ENCODE results near the gene HCFC1R1.

Gene HCFC1R1

GRCh38 chr16:3051494-3051893 is 27.8 kb upstream of the HCFC1R1 start:
- no peak for TF ChIP-seq JUND (IDR thresholded peaks at IDR 0.05; ENCODE audit: low read depth)
- DNase-seq (ENCODE audit: low read depth in 1 of 2, low spot score in 1 of 2) = no peak
- in situ Hi-C loops (cut with HindIII; ENCODE audit: low pct_unique_long_range_greater_than_20kb, low sequenced_read_pairs) = no loop called here

GRCh38 chr16:3051009-3051408 is 27.3 kb upstream of the HCFC1R1 start:
- no peak for TF ChIP-seq JUND (IDR thresholded peaks at IDR 0.05; ENCODE audit: low read depth)
- no peak for DNase-seq (ENCODE audit: low read depth in 1 of 2, low spot score in 1 of 2)
- in situ Hi-C loops (cut with HindIII; ENCODE audit: low pct_unique_long_range_greater_than_20kb, low sequenced_read_pairs) = no loop called here

- no peak for TF ChIP-seq JUND (IDR thresholded peaks at IDR 0.05; ENCODE audit: low read depth)
- in situ Hi-C loops (cut with HindIII; ENCODE audit: low pct_unique_long_range_greater_than_20kb, low sequenced_read_pairs) = no loop called here
- DNase-seq (ENCODE audit: low read depth in 1 of 2, low spot score in 1 of 2) = no peak
Measured at GRCh38 chr16:3050487-3050886, 26.7 kb upstream of the HCFC1R1 start.

GRCh38 chr16:3049921-3050481 is 26.3 kb upstream of the HCFC1R1 start:
- in situ Hi-C loops (cut with HindIII; ENCODE audit: low pct_unique_long_range_greater_than_20kb, low sequenced_read_pairs) = no loop called here
- TF ChIP-seq JUND (IDR thresholded peaks at IDR 0.05; ENCODE audit: low read depth) = no peak
- no peak for DNase-seq (ENCODE audit: low read depth in 1 of 2, low spot score in 1 of 2)

- no peak for DNase-seq (ENCODE audit: low read depth in 1 of 2, low spot score in 1 of 2)
- in situ Hi-C loops (cut with HindIII; ENCODE audit: low pct_unique_long_range_greater_than_20kb, low sequenced_read_pairs) = no loop called here
- no peak for TF ChIP-seq JUND (IDR thresholded peaks at IDR 0.05; ENCODE audit: low read depth)
Measured at GRCh38 chr16:3047387-3047720, 23.6 kb upstream of the HCFC1R1 start.

GRCh38 chr16:3046641-3047386 is 23.1 kb upstream of the HCFC1R1 start:
- DNase-seq (ENCODE audit: low read depth in 1 of 2, low spot score in 1 of 2) = no peak
- in situ Hi-C loops (cut with HindIII; ENCODE audit: low pct_unique_long_range_greater_than_20kb, low sequenced_read_pairs) = no loop called here
- no peak for TF ChIP-seq JUND (IDR thresholded peaks at IDR 0.05; ENCODE audit: low read depth)

GRCh38 chr16:3045758-3046640 is 22.3 kb upstream of the HCFC1R1 start, which contains the start of gene MMP25:
TSS of gene MMP25 (plus strand) at chr16:3046561. CDS start at chr16:3046918, 357 bp downstream.
- peak in 1 of 2 experiments; percentile 72 for DNase-seq (ENCODE audit: low read depth in 1 of 2, low spot score in 1 of 2)
- in situ Hi-C loops (cut with HindIII; ENCODE audit: low pct_unique_long_range_greater_than_20kb, low sequenced_read_pairs) = no loop called here
- no peak for TF ChIP-seq JUND (IDR thresholded peaks at IDR 0.05; ENCODE audit: low read depth)

- no peak for DNase-seq (ENCODE audit: low read depth in 1 of 2, low spot score in 1 of 2)
- no peak for TF ChIP-seq JUND (IDR thresholded peaks at IDR 0.05; ENCODE audit: low read depth)
- in situ Hi-C loops (cut with HindIII; ENCODE audit: low pct_unique_long_range_greater_than_20kb, low sequenced_read_pairs) = no loop called here
Measured at GRCh38 chr16:3044708-3045107, 21.0 kb upstream of the HCFC1R1 start.

- no peak for DNase-seq (ENCODE audit: low read depth in 1 of 2, low spot score in 1 of 2)
- in situ Hi-C loops (cut with HindIII; ENCODE audit: low pct_unique_long_range_greater_than_20kb, low sequenced_read_pairs) = no loop called here
- TF ChIP-seq JUND (IDR thresholded peaks at IDR 0.05; ENCODE audit: low read depth) = no peak
Measured at GRCh38 chr16:3042376-3042775, 18.6 kb upstream of the HCFC1R1 start.

GRCh38 chr16:3038896-3039295 is 15.2 kb upstream of the HCFC1R1 start:
- in situ Hi-C loops (cut with HindIII; ENCODE audit: low pct_unique_long_range_greater_than_20kb, low sequenced_read_pairs) = no loop called here
- no peak for DNase-seq (ENCODE audit: low read depth in 1 of 2, low spot score in 1 of 2)
- TF ChIP-seq JUND (IDR thresholded peaks at IDR 0.05; ENCODE audit: low read depth) = no peak

- TF ChIP-seq JUND (IDR thresholded peaks at IDR 0.05; ENCODE audit: low read depth) = no peak
- DNase-seq (ENCODE audit: low read depth in 1 of 2, low spot score in 1 of 2) = peak in 1 of 2 experiments; percentile 72
Measured at GRCh38 chr16:3038256-3038655, 14.5 kb upstream of the HCFC1R1 start.

GRCh38 chr16:3036726-3037315 is 13.1 kb upstream of the HCFC1R1 start, which contains the start of gene BICDL2:
TSS of gene BICDL2 (minus strand) at chr16:3036944. CDS start at chr16:3035496, 1,448 bp downstream.
- in situ Hi-C loops (cut with HindIII; ENCODE audit: low pct_unique_long_range_greater_than_20kb, low sequenced_read_pairs) = no loop called here
- DNase-seq (ENCODE audit: low read depth in 1 of 2, low spot score in 1 of 2) = peak; percentile 59 to 85
- no peak for TF ChIP-seq JUND (IDR thresholded peaks at IDR 0.05; ENCODE audit: low read depth)

More at GRCh38 chr16:3038256-3038655, 14.5 kb upstream of the HCFC1R1 start:
- in situ Hi-C loops (cut with HindIII; ENCODE audit: low pct_unique_long_range_greater_than_20kb, low sequenced_read_pairs) = no loop called here
